HG02981 (cell line): ENCODE measurements around the gene JARID2.

Experiments
- ATAC-seq: cut with Tn5 transposase; IDR thresholded peaks from one replicate; pipeline ENCODE4 v1.9.1; 2021; ENCODE audit warnings: mild to moderate bottlenecking, moderate library complexity; ENCODE audit not compliant: unreplicated experiment

JARID2 gene

DNA sequence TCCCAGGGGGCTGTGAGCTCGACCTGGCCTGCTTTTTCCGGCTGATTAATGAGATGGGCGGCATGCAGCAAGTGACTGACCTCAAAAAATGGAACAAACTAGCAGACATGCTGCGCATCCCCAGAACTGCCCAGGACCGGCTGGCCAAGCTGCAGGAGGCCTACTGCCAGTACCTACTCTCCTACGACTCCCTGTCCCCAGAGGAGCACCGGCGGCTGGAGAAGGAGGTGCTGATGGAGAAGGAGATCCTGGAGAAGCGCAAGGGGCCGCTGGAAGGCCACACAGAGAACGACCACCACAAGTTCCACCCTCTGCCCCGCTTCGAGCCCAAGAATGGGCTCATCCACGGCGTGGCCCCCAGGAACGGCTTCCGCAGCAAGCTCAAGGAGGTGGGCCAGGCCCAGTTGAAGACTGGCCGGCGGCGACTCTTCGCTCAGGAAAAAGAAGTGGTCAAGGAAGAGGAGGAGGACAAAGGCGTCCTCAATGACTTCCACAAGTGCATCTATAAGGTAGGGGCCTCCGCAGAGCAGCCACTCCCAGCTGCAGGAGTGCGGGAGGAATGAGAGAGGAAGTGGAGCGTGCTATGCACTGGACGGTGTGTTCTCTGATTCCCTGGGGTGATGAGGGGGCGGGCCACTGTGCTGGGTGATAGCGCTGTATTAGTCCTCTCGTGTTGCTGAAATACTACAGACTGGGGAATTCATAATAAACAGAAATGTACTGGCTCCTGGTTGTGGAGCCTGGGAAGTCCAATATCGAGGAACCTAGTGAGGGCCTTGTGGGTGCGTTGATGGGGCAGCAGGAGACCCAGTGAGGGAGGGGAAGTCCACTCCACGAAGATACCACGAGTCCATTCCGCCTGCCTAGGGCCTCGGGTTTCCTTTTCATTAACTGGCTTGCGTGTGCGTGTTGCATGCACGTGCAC lies 255.3 kb downstream of the JARID2 start:
- no peak for ATAC-seq

DNA sequence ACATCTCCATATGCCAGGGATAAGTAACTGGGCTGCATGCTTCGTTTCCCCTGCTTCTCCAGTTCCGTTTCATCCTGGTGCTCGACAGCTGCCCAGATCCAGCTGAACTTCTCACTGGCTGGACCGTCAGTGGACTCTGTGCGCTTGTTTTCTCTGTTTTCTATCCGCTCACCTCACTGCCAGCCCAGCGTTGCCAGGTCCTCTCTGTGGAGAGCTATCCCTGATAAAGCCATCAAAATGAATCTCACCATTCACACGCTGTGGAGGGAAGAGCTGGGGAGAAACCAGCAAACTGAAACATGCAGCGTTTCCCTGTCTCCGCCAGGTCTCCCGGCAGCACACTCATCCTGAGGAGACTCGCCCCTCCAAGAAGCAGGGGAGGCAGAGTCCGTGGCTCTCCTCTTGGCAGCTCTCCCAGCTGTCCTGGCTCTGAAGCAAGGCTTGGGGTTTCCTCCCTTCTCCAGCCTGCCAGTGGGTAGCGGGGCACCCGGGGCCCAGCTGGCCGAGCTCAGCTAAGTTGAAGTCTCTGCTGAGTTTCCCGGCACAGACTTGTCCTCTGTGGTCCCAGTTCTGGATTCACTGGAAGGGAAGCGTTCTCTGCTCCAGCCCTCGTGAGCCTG lies 256.1 kb downstream of the JARID2 start:
- ATAC-seq, result no peak

DNA sequence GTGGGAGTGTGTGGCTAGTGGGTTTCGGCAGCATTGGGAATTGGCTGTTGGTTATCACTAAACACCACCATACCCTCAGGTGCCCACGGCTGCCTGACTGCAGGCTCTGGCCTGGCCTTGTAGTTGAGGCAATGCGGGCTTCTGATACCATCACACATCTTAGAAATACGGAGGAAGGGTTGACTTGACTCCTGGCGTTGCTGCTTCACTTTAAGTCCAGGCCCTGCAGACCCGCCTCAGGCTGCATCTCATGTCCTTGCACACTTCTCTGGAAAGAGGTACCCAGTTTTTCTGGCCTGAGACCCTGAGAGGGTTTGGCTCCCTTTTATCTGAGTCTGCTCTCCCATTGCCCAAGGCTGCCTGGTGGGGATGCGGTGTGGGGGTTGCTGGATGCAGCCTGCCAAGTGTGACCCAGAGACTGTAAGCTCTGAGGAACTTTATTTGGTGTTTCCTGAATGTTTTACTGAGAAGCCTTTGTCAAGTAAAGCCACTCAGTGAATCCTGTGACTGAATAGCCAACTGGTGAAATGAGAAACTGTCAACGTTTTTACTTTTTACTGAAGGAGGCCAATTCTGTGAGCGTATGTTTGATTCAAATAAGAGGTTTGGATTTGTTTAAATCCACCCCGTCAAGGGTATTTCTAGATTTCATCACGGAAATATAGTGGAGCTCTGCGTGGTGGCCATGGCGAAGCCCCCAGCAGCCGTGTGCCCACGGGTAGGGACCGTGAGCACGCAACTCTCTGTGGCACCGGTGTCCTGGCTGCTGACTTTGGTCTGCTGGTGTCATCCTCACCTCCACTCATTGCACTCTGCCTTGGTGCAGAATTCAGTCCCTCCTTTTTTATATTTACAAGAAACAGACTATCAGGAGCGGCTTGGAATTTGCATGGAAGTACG lies 256.8 kb downstream of the JARID2 start:
- ATAC-seq, result no peak

DNA sequence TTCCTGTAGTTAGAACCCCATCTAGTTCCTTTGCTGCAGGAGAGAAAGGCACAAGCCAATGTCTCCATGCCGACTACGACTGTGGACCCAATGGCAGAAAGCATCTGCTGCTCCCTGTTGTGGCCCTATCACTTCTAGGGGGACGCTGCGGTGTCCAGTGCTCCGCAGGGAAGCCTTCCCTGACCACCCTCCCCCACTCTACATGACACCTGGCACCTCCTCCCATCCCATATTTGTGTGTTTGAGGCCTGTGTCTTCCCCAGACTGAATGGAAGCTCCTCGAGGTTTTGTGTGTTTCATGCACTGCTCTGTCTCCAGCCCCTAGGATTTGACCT lies 257.4 kb downstream of the JARID2 start:
- no peak for ATAC-seq

DNA sequence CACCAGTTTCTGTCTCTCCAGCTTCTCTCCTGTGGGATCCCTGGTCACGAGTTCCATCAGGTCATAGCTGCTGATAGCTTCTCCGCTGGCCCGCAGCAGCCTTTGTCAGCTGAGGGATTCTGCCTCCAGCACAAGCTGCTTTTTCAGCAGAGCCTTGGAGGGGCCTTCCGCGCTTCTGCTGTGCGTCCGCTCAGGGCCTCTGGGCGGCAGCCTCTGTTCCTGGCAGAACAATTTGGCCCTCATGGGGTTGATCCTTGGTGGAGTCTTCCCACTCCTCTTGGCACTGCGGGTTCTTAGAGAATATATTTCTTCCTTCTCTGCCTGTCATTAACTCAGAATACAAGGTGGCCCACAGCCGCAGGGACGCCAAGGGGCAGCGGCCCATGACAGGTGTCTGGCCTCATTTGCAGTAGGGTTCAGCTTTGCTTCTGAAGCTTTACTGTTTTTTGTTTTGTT lies 258.2 kb downstream of the JARID2 start:
- no peak for ATAC-seq

DNA sequence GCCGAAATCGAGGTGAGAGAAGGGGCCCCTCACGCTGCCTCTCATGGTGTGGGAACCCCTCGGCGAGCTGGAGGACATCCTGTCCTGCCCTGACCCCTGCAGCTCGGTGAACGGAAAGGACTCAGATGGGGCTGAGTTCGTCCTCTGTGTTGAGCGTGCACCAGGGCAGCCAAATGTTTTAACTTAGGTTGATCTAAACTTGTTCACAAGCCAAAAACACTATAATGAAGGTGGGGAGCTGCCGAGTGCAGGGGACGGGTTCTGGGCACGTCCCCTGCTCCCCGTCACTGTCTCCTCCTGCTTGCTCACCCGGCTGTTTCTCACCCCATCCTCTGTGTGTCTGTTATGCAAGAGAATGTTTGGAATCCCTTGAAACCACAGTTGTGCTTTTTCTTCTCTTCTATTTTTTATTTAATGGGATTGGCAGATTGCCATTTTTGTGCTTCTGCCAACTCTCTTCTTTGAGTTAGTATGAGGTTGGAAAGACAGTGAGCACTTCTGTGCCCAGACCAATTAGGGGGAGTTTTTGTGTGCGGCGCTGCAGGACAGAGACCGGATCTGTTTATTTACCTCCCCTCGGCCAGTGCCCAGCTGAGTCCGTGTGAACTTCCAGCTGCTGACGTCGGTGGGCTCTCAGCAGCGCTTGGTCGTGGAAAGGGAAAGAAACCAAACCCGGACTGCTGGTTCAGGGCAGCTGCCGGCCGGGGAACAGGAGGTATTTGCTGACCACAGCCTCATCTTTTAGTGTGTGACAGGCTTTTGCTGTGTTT lies 258.9 kb downstream of the JARID2 start:
- ATAC-seq, result no peak

DNA sequence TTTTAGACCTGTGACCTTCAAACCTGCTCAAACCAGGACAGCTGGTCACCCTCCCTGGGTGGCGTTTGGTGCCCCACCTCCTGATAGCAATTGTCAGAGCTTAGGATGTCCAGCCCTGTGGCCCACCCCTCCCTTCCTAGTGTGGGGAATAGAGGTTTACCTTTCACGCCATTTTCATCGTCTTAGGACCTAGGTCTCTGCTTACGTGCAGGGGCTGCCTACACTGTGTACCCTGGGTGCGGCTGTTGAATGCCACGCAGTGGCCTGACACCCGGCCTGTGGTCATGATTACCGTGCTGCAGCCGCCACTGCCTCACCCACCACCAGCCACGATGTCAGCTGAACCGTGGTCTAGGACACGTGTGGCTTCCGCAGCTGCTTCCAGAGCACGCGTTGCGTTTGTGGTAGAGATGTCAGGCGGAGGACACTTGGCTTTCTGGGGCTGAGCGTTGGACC lies 259.6 kb downstream of the JARID2 start:
- no peak for ATAC-seq

DNA sequence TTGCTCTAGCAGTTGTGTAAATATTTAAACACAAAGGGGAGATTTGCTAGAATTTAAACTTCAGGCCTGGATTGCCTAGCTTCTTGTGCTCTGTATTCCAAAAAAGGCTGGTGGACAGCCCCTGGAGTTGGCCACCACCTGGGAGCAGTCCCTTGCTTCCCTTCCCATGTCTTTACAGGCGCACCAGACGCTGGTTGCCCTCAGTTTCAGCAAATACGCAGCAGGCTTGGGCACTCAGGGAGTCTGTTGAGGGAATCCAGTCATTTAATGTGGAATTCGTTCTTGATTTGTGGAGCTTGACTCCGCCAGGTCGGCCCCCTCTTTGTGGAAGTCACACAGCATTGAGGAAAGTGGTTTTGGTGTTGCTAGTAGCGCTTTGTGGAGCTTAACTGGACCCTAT lies 260.2 kb downstream of the JARID2 start:
- ATAC-seq, result no peak

DNA sequence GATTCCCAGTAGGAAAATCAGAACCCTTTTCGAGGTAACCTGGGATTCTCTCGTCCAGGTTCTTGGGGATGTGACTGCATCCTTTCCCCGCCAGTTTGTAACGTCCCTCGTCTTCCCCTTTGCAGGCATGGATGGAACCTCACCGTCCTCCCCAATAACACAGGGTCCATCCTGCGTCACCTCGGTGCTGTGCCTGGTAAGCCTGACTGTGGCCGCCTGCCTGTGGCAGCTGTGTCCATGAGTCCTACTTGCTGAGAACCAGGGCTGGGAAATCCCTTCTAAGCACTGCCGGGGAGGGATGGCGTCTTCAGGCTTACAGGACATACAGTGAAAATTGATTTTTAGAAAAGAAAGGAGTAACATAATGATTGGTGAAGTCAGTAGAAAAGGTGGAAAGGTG lies 261.4 kb downstream of the JARID2 start:
- ATAC-seq, result no peak

DNA sequence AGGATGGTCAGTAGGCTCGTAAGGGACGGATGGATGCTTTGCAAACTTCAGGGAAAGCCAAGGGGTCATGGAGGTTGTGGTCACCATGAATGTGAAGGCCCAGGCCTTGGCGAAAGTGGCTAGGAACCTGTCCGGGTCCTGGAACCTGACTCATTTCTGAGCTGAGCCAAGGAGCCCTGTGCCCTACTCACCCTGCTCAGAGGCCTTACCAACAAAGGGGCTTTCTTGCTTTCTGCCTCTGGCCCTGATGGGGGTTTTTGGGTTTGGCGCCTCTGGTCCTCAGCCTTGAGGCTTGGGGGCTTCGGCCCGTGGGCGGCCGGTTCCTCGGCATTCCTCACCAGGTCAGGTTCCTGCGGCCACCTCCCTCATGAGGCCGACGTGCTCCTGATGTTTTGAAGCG lies 261.9 kb downstream of the JARID2 start:
- ATAC-seq, result no peak

DNA sequence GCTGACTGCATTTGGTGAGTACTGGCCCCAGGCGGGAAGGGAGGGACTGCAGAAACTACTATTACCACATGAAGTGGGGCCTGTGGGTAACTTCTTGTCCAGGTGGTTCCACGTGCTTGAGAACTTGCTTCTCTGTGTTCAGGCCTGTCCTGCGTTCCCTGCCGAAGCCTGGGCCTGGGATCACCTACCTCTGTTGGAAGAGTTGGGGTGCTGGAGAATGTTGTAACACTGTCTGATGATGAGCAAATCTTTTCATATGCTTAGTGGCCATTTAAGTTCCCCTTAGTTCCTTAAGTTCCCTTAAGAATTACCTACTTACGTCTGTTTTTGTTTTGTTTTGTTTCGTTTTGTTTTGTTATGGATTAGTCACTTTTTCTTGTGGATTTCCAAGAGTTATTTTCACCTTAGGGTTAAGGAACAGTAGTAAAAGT lies 262.6 kb downstream of the JARID2 start:
- no peak for ATAC-seq

DNA sequence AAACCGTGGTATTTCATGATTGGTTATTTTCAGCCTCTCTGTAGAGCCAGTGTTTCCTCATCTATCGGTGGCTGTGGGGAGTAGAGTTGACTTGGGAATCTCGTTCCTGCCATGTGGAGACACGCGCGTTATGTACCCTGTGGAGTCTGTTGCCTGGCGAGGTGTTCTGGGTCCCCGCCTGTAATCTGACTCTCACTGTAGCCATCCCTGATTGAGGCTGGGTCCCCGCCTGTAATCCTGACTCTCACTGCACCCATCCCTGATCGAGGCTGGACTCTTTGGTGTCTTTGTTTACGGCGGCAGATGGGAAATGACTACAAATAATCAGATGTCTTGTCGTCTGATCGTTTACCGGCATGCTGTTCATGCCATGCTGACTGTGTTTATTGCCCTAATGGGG lies 263.1 kb downstream of the JARID2 start:
- no peak for ATAC-seq

DNA sequence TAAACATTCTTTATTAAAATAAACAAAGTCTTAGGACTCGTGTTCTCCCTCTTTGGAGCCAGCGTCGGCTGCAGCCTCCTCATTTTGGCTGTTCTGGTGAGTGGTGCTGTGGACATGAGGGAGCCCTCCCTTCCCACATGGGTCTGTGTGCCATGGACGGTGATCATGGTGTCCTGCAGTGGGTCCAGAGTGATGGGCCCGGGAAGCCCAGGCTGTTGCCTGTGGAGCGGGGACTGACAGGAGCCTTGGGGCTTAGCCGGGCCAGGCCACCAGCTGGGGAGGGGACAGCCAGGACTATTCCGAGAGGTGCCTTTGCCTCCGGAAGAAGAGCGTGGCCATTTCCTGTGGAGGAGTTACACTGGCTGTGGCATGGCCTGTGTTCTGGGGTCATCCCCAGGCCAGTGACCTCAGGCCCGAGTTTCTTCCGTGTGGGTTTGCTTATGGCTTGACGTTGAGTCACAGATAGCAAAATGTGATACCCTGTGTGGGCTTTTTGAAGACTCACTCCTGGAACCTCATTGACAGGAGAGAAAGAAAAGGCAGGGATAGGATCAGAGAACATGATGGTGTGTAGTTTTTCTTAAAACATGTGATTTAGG lies 263.6 kb downstream of the JARID2 start:
- ATAC-seq, result no peak

DNA sequence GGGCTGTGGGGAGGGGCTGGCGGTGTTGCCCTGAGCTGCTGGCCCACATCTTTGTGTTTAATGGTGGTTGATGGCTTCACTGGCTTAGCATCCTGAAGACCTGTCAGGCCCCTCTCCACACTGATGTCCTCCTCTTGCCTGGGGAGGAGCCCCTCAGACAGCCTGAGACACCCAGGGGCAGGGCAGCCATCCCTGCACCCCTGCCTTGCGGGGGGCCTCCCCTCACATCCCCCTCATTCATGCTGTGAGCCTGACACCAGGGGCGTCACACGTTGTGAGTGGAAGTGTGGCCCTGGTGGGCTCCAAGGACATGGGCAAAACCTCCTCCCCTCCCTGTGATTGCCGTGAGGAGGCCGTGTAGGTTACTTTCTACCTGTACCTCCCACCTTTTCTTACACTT lies 264.3 kb downstream of the JARID2 start:
- ATAC-seq, result no peak

DNA sequence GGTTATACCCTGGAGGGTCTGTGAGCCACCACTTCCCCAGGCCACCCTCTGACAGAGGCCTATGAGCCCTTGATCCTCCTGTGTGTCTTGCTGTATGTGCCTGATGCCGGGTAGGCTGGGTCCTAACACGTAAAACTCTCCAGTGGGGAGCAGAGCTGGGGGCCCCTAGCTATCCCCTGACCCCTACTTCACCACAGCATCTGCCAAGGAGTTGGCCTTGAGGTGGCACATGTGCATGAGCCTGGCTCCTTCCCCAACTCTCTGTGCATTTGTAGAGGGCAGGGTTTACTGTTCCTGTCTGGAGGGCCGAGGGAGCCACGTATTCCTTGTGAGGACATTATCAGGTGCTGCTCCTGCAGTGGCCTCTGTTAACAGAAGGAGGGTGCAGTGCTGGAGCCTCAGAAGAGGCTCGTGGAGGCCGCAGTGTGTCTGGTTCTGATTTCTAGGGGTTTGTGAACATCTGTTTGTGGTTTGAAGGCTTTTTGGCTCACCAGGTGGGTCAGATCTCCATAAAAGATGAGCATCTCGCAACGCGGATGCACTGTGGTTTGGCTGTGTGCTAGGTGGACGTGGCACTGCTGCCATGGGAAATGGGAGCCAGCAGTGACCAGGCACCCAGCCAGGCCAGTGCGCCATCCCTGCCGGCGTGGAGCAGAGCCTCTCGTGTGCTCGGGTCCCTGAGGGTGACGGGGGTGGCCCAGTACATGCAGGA lies 264.8 kb downstream of the JARID2 start:
- no peak for ATAC-seq

DNA sequence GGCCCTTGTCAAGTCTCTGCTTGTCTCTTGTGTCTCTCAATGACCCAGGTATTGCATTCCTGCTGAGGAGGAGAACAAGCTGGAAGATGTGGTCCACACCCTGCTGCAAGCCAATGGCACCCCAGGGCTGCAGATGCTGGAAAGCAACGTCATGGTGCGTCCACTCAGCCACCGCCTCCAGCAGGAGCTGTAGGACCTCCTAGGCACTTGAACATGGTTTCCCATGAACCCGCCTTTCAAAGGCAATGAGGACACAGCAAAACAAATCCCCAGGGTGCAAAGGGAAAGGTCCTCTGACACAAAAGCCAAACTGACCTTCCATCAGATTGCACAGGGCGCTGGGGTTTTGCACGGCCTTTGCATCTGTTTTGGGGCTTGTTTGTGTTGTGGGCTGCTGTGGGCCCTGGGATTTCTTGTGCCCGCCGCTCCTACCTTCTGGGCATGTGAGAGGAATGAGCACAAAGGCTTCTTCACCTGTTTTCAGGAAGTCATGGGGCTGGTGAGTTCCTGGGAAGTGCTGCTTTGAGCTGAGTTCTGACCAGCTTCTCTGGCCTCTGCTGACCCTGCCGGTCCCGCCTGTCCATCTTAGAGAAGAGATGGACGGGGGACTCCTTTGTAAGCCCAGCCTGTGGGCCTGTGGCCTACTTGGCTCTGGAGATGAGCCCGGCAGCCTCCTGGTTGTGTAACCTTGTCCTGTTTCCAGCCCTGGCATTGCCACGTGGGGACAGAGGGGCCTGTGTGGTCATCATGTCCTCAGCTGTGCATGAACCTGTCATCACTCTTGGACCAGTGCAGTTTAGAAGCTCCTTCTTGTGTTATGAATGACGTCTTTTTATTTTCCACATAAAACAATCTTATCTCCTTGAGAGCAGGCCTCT lies 265.6 kb downstream of the JARID2 start:
- no peak for ATAC-seq

DNA sequence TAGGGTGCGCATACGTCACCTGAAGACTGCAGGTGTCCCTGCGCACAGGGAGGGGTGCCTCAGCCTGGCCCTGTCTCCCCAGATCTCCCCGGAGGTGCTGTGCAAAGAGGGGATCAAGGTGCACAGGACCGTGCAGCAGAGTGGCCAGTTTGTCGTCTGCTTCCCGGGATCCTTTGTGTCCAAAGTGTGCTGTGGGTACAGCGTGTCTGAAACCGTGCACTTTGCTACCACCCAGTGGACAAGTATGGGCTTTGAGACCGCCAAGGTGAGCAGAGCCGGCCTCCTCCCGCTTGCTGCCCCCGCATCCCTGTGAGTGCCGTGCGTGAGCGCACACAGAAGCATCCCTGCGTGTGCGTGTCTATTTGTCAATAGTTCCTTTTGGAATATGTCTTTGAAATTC lies 266.3 kb downstream of the JARID2 start:
- ATAC-seq, result no peak

DNA sequence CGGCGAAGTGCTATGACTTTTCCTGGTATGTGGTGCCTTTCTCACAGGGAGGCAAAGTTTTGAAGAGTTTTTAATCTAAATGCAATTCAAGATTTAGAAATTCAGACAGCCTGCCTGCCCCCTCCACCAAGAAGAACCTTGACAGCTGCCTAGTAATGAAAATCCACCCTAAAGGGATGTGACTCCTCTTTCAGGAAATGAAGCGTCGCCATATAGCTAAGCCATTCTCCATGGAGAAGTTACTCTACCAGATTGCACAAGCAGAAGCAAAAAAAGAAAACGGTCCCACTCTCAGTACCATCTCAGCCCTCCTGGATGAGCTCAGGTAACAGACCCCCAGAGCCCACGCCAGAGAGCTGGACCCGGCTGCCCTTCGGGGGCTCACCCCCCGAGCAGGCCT lies 266.9 kb downstream of the JARID2 start:
- no peak for ATAC-seq
